ENCODE data around the gene DHX58. TPM values are rescaled to one million over a fixed set of nuclear protein-coding genes. Genes with fewer than 3 reads are reported as not detected.
A peak's percentile ranks its signal among the peaks of the same experiment; 100 is the strongest.

DHX58 gene
- total RNA-seq, 2 donors from 2014 or later: 39.6 to 40.2 TPM

DNA sequence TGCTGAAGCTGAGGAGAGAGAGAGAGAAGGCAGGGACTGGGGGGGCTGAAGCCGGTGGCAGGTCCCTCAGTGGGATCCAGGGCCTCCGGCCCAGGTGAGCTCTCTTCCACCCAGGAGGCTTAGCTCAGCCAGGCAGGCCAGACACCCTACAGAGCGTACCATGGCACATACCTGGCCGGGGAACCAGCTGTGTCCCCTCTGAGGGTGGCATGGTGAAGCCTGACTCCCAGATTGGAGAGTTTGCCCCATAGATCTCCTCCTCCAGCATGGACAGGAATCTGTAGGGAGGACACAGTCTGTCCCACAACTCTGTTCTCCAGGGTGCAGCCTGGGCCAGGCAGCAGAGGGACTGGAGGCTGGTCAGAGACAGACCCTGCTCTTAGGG lies 5.6 kb upstream of the DHX58 start:
- DNase-seq (ENCODE audit: low spot score in 2 of 2) (no peak), ATAC-seq (no peak)
- H3K9me3 Mint-ChIP-seq: no peaks in the 10 kb centered on the region
- peaks cover 12 to 16% of the 10 kb centered on the region in 2 donors for H3K36me3 Mint-ChIP-seq
- H3K27ac Mint-ChIP-seq: peak overlapping the region in 1 of 2 donors; percentile 38

GRCh38 chr17:42117397-42118125 lies 5.0 kb upstream of the DHX58 start:
- DNase-seq (ENCODE audit: low spot score in 2 of 2) (no peak), ATAC-seq (no peak)
- H3K27ac Mint-ChIP-seq: peak overlapping the region in 1 of 2 donors; percentile 85
- peaks cover 12 to 16% of the 10 kb centered on the region in 2 donors for H3K36me3 Mint-ChIP-seq
- no peaks in the 10 kb centered on the region for H3K9me3 Mint-ChIP-seq

DNA sequence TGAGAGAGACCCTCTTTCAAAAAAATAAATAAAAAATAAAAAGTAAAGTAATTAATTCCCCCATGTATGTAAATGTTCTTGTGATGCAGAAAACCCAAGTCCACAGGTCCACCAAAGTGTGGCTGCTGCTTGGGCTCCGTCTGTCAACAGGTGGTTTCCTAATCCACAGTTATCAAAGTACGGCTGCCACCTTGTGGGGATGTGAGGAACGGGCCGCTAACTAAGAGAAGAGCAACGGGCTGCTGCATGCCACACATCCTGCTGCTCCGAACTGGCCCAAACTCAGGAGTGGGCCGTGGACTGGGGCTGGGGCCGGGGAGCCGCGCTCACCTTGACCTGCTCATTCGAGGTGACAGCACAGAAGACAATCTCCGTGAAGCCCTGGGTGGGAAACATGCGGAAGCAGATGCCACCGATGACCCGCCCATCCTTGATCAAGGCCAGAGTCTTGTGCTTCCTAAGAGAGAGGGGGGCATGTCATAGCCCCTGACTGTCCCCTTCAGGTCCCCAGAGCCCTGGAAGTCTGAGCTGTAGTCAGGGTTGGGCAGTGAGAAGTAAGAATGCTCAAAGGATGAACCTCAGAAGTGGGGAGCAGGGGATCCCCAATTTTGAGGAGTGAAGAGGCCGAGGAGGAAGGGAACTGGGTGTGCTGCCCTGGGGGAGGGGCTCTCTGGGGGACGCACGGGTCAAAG lies 4.3 kb upstream of the DHX58 start:
- peak in 1 of 2 donors; percentile 27 for ATAC-seq
- no peaks in the 10 kb centered on the region for H3K9me3 Mint-ChIP-seq
- peak overlapping the region in 1 of 2 donors; percentile 85 for H3K27ac Mint-ChIP-seq
- peaks cover 12 to 16% of the 10 kb centered on the region in 2 donors for H3K36me3 Mint-ChIP-seq
- peak in 1 of 2 donors; percentile 80 for DNase-seq (ENCODE audit: low spot score in 2 of 2)

GRCh38 chr17:42114118-42114517 lies 1.6 kb upstream of the DHX58 start:
- no peak for ATAC-seq
- Mint-ChIP-seq H3K27ac (peak overlapping the region; percentile 75 to 86), H3K36me3 (peaks cover 12 to 16% of the 10 kb centered on the region in 2 donors)

DNA sequence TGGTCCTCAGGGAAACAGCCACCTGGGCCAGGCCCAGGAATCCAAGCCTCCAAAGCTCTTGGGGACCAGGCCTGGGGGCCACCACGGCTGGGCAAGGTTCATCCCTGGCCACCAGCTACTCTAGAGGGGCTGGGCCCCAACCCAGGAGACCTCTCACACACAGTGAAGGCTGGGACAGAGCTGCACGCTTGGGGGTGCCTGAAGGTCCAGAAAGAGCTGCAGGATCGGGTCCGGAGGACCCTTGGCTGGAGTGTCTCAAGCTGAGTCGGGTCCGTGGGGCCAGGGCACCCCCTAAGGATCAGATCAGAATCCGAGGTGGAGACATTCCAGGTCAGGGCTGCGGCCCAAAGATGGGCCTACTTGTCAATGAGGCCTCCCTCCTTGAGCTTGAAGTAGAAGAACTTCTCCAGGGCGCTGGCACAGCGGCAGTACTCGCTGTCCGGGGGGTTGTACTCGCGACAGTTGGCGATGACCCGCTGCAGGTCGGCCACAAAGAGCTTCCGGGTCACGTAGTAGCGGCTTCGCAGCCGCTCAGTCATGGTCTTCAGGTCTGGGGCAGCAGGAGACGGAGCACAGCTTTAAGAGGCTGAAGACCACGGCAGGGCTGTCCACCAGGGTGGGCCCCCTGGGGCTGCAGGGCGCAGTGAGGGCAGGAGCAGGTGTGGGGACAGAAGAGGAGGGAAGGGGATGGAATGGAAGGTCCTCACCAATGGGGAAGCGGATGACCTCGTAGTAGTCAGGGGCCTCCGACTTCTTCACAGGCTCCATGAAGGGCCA lies 967 bp upstream of the DHX58 start:
- H3K27ac Mint-ChIP-seq: peak overlapping the region; percentile 86 to 95
- DNase-seq (ENCODE audit: low spot score in 2 of 2) (no peak), ATAC-seq (no peak)
- peaks cover 12 to 16% of the 10 kb centered on the region in 2 donors for H3K36me3 Mint-ChIP-seq
- H3K9me3 Mint-ChIP-seq: no peaks in the 10 kb centered on the region

More at GRCh38 chr17:42114118-42114517, 1.6 kb upstream of the DHX58 start:
- no peaks in the 10 kb centered on the region for H3K9me3 Mint-ChIP-seq
- no peak for DNase-seq (ENCODE audit: low spot score in 2 of 2)

DNA sequence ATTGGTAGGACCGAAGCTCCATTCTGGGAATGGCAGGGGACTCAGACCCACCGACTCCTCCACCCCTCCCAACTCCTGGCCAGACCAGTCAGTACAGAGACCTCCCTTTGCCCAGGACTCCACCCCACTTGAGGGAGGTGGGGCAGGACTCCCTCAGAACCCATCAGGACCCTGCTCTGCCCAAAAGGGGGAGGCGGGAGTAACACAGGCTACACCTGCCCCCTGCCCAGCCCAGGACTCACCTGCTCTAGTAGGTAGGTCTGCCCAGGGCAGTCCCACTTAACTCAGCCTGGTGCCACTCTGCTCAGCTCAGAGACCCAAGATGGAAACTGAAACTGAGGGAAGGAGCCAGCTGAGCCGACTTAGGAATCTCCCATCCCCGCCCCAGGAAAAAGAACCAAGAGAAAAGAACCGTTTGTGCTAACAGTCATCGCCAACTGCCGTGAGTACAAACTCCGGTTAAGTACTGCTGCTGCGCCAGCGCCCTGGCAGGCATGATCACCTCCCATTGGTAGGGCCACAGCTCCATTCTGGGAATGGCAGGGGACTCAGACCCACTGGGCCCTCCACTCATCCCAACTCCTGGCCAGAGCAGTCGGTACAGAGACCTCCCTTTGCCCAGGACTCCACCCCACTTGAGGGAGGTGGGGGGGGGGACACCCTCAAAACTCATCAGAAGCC lies 503 bp downstream of the DHX58 start:
- peaks cover 10 to 14% of the 10 kb centered on the region in 2 donors for H3K36me3 Mint-ChIP-seq
- H3K9me3 Mint-ChIP-seq: no peaks in the 10 kb centered on the region
- ATAC-seq: peak; percentile 6 to 22
- H3K27ac Mint-ChIP-seq: peak overlapping the region; percentile 86 to 95
- DNase-seq (ENCODE audit: low spot score in 2 of 2): peak in 1 of 2 donors; percentile 28

DNA sequence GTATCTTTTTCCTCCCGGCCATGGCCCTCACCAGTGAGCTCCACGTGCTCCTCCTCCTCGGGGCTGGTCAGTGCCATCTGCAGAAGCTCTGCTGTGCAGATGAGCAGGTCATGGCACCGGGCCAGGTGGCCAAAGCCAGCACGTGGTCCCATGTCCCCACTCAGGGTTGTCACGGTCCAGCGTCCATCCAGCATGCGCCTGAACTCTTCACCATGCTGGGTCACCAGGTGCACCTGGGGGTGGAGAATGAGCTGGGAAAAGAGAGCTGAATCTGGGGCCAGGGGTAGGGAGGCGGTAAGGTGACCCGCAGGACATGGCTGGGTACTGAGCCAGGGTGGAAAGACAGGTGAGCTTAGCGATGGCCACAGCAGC lies 1.3 kb downstream of the DHX58 start:
- Mint-ChIP-seq H3K9me3 (no peaks in the 10 kb centered on the region), H3K27ac (peak overlapping the region in 1 of 2 donors; percentile 86), H3K36me3 (peaks cover 6 to 9% of the 10 kb centered on the region in 2 donors)
- ATAC-seq (no peak), DNase-seq (ENCODE audit: low spot score in 2 of 2) (no peak)

DNA sequence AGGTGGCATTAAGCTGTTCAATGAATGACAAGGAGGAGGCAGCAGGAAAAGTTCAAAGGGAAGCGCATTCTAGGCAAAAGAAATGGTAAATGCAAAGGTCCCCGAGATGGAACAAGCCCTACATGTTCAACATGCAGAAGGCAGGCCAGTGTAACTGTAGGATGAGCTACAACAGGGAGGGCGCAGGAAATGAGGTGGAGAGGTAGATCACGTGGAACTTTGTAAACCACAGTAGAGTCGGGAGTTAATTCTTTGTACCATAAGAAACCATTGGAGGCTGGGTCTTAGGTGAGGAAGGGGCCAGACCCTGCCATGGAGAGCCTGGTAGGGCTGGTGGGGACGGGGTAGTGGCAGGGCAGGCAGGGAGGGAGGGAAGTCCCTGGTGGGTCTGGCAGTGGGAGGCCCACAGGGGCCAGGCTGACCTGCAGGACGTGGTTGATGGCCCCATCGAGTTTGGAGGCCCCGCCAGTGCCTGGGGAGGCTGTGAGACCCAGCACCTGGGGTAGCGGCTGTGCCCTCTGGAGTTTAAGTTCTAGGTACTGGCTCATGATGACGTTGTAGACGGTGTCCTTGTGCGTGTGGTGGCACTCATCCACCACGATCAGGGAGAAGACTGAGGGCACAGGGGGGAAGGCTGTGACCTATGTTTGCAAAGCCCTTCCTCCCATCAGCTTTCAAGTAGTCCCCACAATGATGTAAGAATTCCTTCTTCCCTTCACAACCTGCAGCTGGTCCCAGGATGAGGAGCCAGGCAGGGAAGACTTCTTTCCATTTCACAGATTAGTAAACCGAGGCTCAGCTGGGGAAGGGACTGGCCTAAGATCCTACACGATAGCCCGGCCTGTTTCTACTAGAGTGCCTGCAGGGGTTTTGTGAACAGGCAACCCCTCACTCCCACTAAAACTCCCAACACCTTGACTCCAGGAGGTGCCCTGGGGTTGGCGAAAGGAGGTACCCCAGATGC lies 1.9 kb downstream of the DHX58 start:
- DNase-seq (ENCODE audit: low spot score in 2 of 2): no peak

DNA sequence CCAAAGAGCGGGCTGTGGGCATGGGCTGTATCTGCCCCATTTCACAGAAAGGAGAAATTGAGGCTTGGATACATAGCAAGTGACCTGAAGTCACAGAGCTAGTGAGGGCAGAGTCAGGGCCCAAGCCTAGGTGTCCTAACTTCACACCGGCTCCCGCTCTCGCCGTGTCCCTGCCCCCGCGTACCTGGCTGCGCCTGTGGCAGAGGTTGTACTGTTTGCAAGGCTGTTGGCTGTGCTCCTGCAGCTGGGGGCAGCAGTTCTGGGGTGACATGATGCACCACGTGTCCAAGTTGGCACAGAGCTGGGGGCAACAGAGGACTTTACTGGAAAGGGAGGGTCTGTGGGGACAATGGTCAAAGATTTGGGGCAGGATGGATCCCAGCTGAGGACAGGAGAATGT lies 3.4 kb downstream of the DHX58 start:
- Mint-ChIP-seq H3K36me3 (no peaks in the 10 kb centered on the region), H3K27ac (no peak overlapping the region), H3K9me3 (no peaks in the 10 kb centered on the region)
- ATAC-seq (no peak), DNase-seq (ENCODE audit: low spot score in 2 of 2) (no peak)

More for the DNA sequence above, 1.9 kb downstream of the DHX58 start:
- peak overlapping the region; percentile 80 to 86 for H3K27ac Mint-ChIP-seq
- ATAC-seq: no peak
- no peaks in the 10 kb centered on the region for H3K9me3 Mint-ChIP-seq
- peaks cover 2 to 6% of the 10 kb centered on the region in 2 donors for H3K36me3 Mint-ChIP-seq

GRCh38 chr17:42107597-42108576 lies 4.6 kb downstream of the DHX58 start:
- Mint-ChIP-seq H3K36me3 (no peaks in the 10 kb centered on the region), H3K27ac (no peak overlapping the region), H3K9me3 (no peaks in the 10 kb centered on the region)
- peak; percentile 86 to 99 for DNase-seq (ENCODE audit: low spot score in 2 of 2)
- peak; percentile 74 to 92 for ATAC-seq

- no peak for ATAC-seq
- Mint-ChIP-seq H3K9me3 (no peaks in the 10 kb centered on the region), H3K36me3 (no peaks in the 10 kb centered on the region), H3K27ac (no peak overlapping the region)
- no peak for DNase-seq (ENCODE audit: low spot score in 2 of 2)
Measured at GRCh38 chr17:42107124-42107523, 5.4 kb downstream of the DHX58 start.

DNA sequence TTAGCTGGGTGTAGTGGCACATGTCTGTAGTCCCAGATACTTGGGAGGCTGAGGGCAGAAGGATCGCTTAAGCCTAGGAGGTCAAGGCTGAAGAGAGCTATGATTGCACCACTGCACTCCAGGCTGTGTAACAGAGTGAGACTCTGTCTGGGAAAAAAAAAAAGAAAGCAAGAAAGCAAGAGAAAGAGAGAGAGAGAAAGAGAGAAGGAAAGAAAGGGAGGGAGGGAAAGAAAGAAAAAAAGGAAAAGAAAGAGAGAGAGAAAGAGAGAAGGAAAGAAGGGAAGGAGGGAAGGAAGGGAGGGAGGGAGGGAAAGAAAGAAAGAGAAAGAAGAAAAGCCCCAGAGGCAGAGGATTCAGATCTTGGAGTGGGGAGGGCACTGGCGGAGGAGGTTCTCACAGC lies 6.5 kb downstream of the DHX58 start:
- Mint-ChIP-seq H3K36me3 (no peaks in the 10 kb centered on the region), H3K9me3 (no peaks in the 10 kb centered on the region), H3K27ac (no peak overlapping the region)
- DNase-seq (ENCODE audit: low spot score in 2 of 2) (no peak), ATAC-seq (no peak)

DNA sequence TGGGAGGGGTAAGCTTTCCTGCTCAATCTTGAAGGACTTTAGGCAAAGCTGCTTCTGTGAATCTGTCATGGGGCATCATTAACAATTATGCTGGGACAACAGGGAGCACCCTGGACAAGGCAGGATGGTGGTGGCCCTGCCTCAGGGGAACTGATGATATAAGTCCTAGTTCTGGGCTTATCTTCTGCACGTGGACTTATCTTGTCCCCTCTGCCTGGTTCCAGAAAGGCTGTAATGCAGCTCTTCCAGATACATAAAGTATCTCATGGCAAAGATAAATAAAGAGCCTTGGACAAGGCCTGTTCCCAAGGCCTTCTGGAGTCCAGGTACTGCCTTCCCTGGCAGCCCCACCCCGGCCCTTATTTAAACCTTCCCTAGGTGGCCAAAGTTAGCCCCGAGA lies 8.2 kb downstream of the DHX58 start:
- DNase-seq (ENCODE audit: low spot score in 2 of 2) (no peak), ATAC-seq (no peak)
- Mint-ChIP-seq H3K9me3 (no peaks in the 10 kb centered on the region), H3K27ac (no peak overlapping the region), H3K36me3 (no peaks in the 10 kb centered on the region)

DNA sequence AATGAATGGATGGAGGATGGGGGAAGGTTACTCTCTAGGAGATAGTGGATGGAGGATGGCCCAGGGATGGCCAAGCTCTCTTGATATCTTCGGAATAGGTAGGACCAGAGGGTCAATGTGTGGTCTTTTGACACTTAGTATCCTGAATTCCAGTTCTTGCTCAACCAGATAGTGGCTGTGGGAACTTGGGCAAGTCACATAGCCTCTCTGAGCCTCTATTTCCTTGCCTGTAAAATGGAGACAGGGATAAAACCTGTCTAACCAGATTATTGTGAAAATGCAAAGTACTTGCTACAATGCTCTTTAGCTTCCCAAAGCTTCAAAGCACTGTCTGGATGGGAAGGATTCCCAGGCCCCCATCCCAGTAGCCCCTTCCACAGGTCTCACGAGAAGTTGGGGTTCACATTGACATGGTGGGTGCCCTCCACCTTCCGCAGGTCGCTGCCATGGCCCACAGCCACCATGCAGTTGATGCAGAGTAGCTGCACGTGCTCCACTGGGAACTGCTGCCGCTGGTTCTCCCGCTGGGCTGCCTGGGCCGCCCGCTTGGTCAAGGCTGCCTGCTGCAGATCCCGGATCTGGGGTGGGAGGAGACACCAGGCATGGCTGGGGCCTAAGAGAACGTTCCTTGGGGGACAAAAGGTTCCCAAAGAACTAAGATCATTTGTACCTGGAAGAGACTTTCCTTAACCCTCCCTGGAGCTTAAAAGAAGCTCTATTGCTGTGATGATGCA lies 9.1 kb downstream of the DHX58 start:
- ATAC-seq (no peak), DNase-seq (ENCODE audit: low spot score in 2 of 2) (no peak)
- no peaks in the 10 kb centered on the region for H3K36me3 Mint-ChIP-seq
- H3K9me3 Mint-ChIP-seq: no peaks in the 10 kb centered on the region
- no peak overlapping the region for H3K27ac Mint-ChIP-seq

Measured in activated naive CD4-positive, alpha-beta T cell treated with anti-CD3 and anti-CD28 coated beads, Interleukin-2, amount 50 U/mL, for 72 hours (primary cell).